ENCODE measurements around the gene ZNF614. TPM values are rescaled to one million over a fixed set of nuclear protein-coding genes. Genes with fewer than 3 reads are reported as not detected.
A peak's percentile ranks its signal among the peaks of the same experiment; 100 is the strongest.

The ZNF614 gene
- total RNA-seq, 1 experiment from 2014 or later = 3.6 TPM

GRCh38 chr19:51986309-51987291 lies 41.6 kb downstream of the ZNF614 start, which contains the start of gene ZNF350:
ZNF350 (minus strand) TSS chr19:51986840; CDS start chr19:51974360, 12,480 bp downstream.
- intact Hi-C loops (cut with micrococcal nuclease) = loop anchor here (1.0 kb wide), 2 partner anchors 42 to 59 kb away; partner anchors contain the start of genes ZNF613 and ZNF614
- ATAC-seq (peak; percentile 95), DNase-seq (ENCODE audit: low read depth, low spot score) (peak; percentile 90)
- TF ChIP-seq YY1 (IDR thresholded peaks at IDR 0.05; ENCODE audit: extremely low read depth, insufficient replicate concordance, low read depth, low read length) (peak; percentile 100), EGR1 (IDR thresholded peaks at IDR 0.05; ENCODE audit: low read depth) (peak; percentile 90), POLR2AphosphoS5 (IDR thresholded peaks at IDR 0.05; ENCODE audit: low read depth, low read length) (no peak), SRF (IDR thresholded peaks at IDR 0.05; ENCODE audit: low read depth) (peak; percentile 52; the same call in 1 of the 2 replicates), ELF1 (IDR thresholded peaks at IDR 0.05; ENCODE audit: borderline replicate concordance, low read depth) (peak; percentile 95), SP1 (IDR thresholded peaks at IDR 0.05; ENCODE audit: low read depth) (peak; percentile 75), SIN3A (IDR thresholded peaks at IDR 0.05; ENCODE audit: low read depth) (no peak; the same call in 1 of the 2 replicates), CEBPB (IDR thresholded peaks at IDR 0.05; ENCODE audit: low read depth) (no peak), RAD21 (IDR thresholded peaks at IDR 0.05; ENCODE audit: low read depth) (no peak), JUND (IDR thresholded peaks at IDR 0.05) (no peak)
- TF ChIP-seq, protein P1, sequence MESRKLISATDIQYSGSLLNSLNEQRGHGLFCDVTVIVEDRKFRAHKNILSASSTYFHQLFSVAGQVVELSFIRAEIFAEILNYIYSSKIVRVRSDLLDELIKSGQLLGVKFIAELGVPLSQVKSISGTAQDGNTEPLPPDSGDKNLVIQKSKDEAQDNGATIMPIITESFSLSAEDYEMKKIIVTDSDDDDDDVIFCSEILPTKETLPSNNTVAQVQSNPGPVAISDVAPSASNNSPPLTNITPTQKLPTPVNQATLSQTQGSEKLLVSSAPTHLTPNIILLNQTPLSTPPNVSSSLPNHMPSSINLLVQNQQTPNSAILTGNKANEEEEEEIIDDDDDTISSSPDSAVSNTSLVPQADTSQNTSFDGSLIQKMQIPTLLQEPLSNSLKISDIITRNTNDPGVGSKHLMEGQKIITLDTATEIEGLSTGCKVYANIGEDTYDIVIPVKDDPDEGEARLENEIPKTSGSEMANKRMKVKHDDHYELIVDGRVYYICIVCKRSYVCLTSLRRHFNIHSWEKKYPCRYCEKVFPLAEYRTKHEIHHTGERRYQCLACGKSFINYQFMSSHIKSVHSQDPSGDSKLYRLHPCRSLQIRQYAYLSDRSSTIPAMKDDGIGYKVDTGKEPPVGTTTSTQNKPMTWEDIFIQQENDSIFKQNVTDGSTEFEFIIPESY (IDR thresholded peaks at IDR 0.05; ENCODE audit: extremely low read depth, insufficient replicate concordance, low read length) = peak; percentile 42
- TF ChIP-seq, protein P2, sequence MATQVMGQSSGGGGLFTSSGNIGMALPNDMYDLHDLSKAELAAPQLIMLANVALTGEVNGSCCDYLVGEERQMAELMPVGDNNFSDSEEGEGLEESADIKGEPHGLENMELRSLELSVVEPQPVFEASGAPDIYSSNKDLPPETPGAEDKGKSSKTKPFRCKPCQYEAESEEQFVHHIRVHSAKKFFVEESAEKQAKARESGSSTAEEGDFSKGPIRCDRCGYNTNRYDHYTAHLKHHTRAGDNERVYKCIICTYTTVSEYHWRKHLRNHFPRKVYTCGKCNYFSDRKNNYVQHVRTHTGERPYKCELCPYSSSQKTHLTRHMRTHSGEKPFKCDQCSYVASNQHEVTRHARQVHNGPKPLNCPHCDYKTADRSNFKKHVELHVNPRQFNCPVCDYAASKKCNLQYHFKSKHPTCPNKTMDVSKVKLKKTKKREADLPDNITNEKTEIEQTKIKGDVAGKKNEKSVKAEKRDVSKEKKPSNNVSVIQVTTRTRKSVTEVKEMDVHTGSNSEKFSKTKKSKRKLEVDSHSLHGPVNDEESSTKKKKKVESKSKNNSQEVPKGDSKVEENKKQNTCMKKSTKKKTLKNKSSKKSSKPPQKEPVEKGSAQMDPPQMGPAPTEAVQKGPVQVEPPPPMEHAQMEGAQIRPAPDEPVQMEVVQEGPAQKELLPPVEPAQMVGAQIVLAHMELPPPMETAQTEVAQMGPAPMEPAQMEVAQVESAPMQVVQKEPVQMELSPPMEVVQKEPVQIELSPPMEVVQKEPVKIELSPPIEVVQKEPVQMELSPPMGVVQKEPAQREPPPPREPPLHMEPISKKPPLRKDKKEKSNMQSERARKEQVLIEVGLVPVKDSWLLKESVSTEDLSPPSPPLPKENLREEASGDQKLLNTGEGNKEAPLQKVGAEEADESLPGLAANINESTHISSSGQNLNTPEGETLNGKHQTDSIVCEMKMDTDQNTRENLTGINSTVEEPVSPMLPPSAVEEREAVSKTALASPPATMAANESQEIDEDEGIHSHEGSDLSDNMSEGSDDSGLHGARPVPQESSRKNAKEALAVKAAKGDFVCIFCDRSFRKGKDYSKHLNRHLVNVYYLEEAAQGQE (IDR thresholded peaks at IDR 0.05; ENCODE audit: low read depth) = no peak
- peak within 1 kb of the TSS; percentile 53 to 65 for H3K4me3 ChIP-seq (replicated peaks in 1 of 2; ENCODE audit: low read depth in 1 of 2, low read length in 2 of 2)
- no peaks in the 10 kb centered on the region for H3K36me3 ChIP-seq (ENCODE audit: control insufficient read depth in 1 of 2, insufficient read depth in 2 of 2, low read length in 2 of 2)
- H3K4me1 ChIP-seq (ENCODE audit: control insufficient read depth in 1 of 2, insufficient read depth in 2 of 2, low read length in 2 of 2) = peaks cover 3 to 7% of the 10 kb centered on the region in 2 experiments; a peak in 1 of 4 replicates
- H3K4me2 ChIP-seq (ENCODE audit: low read length) = peak within 1 kb of the TSS; percentile 74
- peak within 1 kb of the TSS; percentile 44 for H3K27ac ChIP-seq (ENCODE audit: low read depth, low read length)
- no peaks in the 10 kb centered on the region for H3K9me2 ChIP-seq (ENCODE audit: insufficient read depth)
- no peaks in the 10 kb centered on the region for H4K20me1 ChIP-seq (ENCODE audit: insufficient read depth)
- no peaks in the 10 kb centered on the region for H3K79me2 ChIP-seq (ENCODE audit: insufficient read depth, low read length)
- H3K9ac ChIP-seq (ENCODE audit: low read length) = peak within 1 kb of the TSS; percentile 19; the same call in 1 of the 2 replicates
- H3K27me3 ChIP-seq (ENCODE audit: insufficient read depth, low read length) = no peaks in the 10 kb centered on the region
- POLR2A ChIA-PET = no interaction called here
- H3K9me3 ChIP-seq (ENCODE audit: control insufficient read depth in 1 of 2, insufficient read depth in 1 of 2, low read depth in 1 of 2, low read length in 2 of 2) = peaks cover 22 to 40% of the 10 kb centered on the region in 2 experiments; a peak in 3 of 4 replicates
- RAD21 ChIA-PET (ENCODE audit: low non-redundant PET in 1 of 2, low total read pairs in 2 of 2, uncharacterized antibody in 2 of 2, unreplicated experiment in 2 of 2) = no interaction called here
- CTCF ChIA-PET = no interaction called here
- BruUV-seq (replicated peaks) = TSS peak; percentile 74
- peak within 1 kb of the TSS; percentile 68 for H2AFZ ChIP-seq (ENCODE audit: low read depth, low read length, poor library complexity, severe bottlenecking)

Measured in HCT116 (cell line).